Limb (tissue), 2 donors: ENCODE measurements around the gene ANO10.
"Not testable (repeated sequence)": the region's sequence is repeated elsewhere in the genome, so short reads cannot be mapped to it uniquely, and the experiment has no call there.

ENCODE experiments used
- DNase-seq, 2 donors: peaks; one replicate each; pipeline ENCODE4 v3.0.0-alpha.2; 2016; ENCODE audit errors: extremely low spot score in 2 of 2

ANO10 gene

GRCh38 chr3:43478118-43478785, 143.6 kb downstream of the ANO10 start:
- DNase-seq, result no peak

- no peak for DNase-seq
Observed at GRCh38 chr3:43477600-43477999, 144.2 kb downstream of the ANO10 start.

GRCh38 chr3:43473737-43474136, 148.1 kb downstream of the ANO10 start:
- DNase-seq, result no peak

- no peak for DNase-seq
Observed at GRCh38 chr3:43473244-43473643, 148.6 kb downstream of the ANO10 start.

GRCh38 chr3:43468133-43468532, 153.7 kb downstream of the ANO10 start:
- DNase-seq, result no peak

- no peak for DNase-seq
Observed at GRCh38 chr3:43465109-43465508, 156.7 kb downstream of the ANO10 start.

GRCh38 chr3:43462566-43462965, 159.2 kb downstream of the ANO10 start:
- DNase-seq, result not testable (repeated sequence)

- DNase-seq, result no peak
Observed at GRCh38 chr3:43461345-43461744, 160.5 kb downstream of the ANO10 start.

- DNase-seq, result not testable (repeated sequence)
Observed at GRCh38 chr3:43457038-43457437, 164.8 kb downstream of the ANO10 start.

- DNase-seq, result no peak
Observed at GRCh38 chr3:43455233-43455632, 166.6 kb downstream of the ANO10 start.

- DNase-seq, result no peak
Observed at GRCh38 chr3:43453981-43454380, 167.8 kb downstream of the ANO10 start.

GRCh38 chr3:43451670-43452254, 170.0 kb downstream of the ANO10 start:
- no peak for DNase-seq

GRCh38 chr3:43448098-43448497, 173.7 kb downstream of the ANO10 start:
- no peak for DNase-seq

- no peak for DNase-seq
Observed at GRCh38 chr3:43445820-43446219, 176.0 kb downstream of the ANO10 start.

GRCh38 chr3:43442872-43443395, 178.9 kb downstream of the ANO10 start:
- DNase-seq, result no peak

- DNase-seq, result no peak
Observed at GRCh38 chr3:43436507-43437140, 185.2 kb downstream of the ANO10 start.

GRCh38 chr3:43435706-43436105, 186.1 kb downstream of the ANO10 start:
- DNase-seq, result no peak

GRCh38 chr3:43434431-43434830, 187.4 kb downstream of the ANO10 start:
- no peak for DNase-seq

- DNase-seq, result no peak
Observed at GRCh38 chr3:43432462-43432861, 189.3 kb downstream of the ANO10 start.

GRCh38 chr3:43426388-43426787, 195.4 kb downstream of the ANO10 start:
- no peak for DNase-seq

- DNase-seq, result no peak
Observed at GRCh38 chr3:43425829-43426228, 196.0 kb downstream of the ANO10 start.

GRCh38 chr3:43423639-43424038, 198.2 kb downstream of the ANO10 start:
- DNase-seq, result no peak

GRCh38 chr3:43423142-43423541, 198.7 kb downstream of the ANO10 start:
- DNase-seq, result no peak
